Upper lobe of left lung (tissue), 6 donors: Measurements from ENCODE around the gene UGT1A8. TPM values are rescaled to one million over a fixed set of nuclear protein-coding genes. Genes with fewer than 3 reads are reported as not detected.

Experiments used
- ATAC-seq, 2 donors: fragments of 200-7000 bp; cut with Tn5 transposase; one replicate each; pipeline ENCODE4 v1.9.1; 2022; ENCODE audit warnings: mild to moderate bottlenecking in 2 of 2, moderate library complexity in 2 of 2; ENCODE audit not compliant: low FRiP score in 2 of 2
- DNase-seq, 2 donors: peaks; one replicate each; pipeline ENCODE4 v3.0.0-alpha.2; 2019 to 2020
- H3K27ac ChIP-seq, 4 donors: fragments of 200-600 bp; sonication (generic); one replicate each; pipeline ENCODE4 v1.5.1; 2016 to 2019
- H3K27me3 ChIP-seq, 4 donors: fragments of 200-600 bp; sonication (generic); one replicate each; pipeline ENCODE4 v1.5.1; 2017 to 2019
- H3K36me3 ChIP-seq, 4 donors: fragments of 200-600 bp; sonication (generic); one replicate each; pipeline ENCODE4 v1.5.1; 2016 to 2019
- H3K4me1 ChIP-seq, 4 donors: fragments of 200-600 bp; sonication (generic); one replicate each; pipeline ENCODE4 v1.5.1; 2018 to 2019
- H3K4me3 ChIP-seq, 4 donors: fragments of 200-600 bp; sonication (generic); one replicate each; pipeline ENCODE4 v1.5.1; 2017 to 2019; ENCODE audit warnings: mild to moderate bottlenecking in 2 of 4, moderate library complexity in 1 of 4
- H3K9me3 ChIP-seq, 4 donors: fragments of 200-600 bp; sonication (generic); one replicate each; pipeline ENCODE4 v1.5.1; 2018 to 2019
- CTCF ChIP-seq, 6 experiments: fragments of 450-650 bp in 4 of 6; fragments of 200-600 bp in 2 of 6; sonication (generic) in 2 of 6; IDR thresholded peaks; one replicate each; pipeline ENCODE4 v1.5.1; 2016 to 2019; ENCODE audit warnings: antibody characterized with exemption in 6 of 6
- EP300 ChIP-seq, 4 donors: sonication (generic); formaldehyde crosslinking; IDR thresholded peaks; one replicate each; pipeline ENCODE4 v1.5.1; 2017; ENCODE audit warnings: antibody characterized with exemption in 4 of 4, control low read depth in 2 of 4
- POLR2A ChIP-seq, 4 donors: fragments of 450-650 bp; IDR thresholded peaks; one replicate each; pipeline ENCODE4 v1.5.1; 2016 to 2017; ENCODE audit warnings: antibody characterized with exemption in 4 of 4, mild to moderate bottlenecking in 2 of 4
- POLR2AphosphoS5 ChIP-seq, 2 donors: sonication (generic); formaldehyde crosslinking; IDR thresholded peaks; one replicate each; pipeline ENCODE4 v1.5.1; 2017; ENCODE audit warnings: antibody characterized with exemption in 2 of 2
- WGBS, 2 donors: methylation state at CpG; one replicate each; pipeline ENCODE4 v1.1.5; 2017 to 2018; 5-methylcytosine and 5-hydroxymethylcytosine counted together
- total RNA-seq, 6 donors: library from RNA; depleted of rRNA in 4 of 6; stranded (reverse); fragments of >200 nt in 4 of 6; gene quantifications; one replicate each; pipeline versions ENCODE4 v1.1.0 to v1.2.1, GENCODE V29; 2016 to 2021
- donor health status: DM: no; HTN: no; CAD: no; lungs with moderate emphysema.
- donor health status: DM: no; HTN: yes; CAD: no; lungs with severe emphysema.

UGT1A8 gene
- total RNA-seq, 6 donors from 2014 or later: not detected

DNA sequence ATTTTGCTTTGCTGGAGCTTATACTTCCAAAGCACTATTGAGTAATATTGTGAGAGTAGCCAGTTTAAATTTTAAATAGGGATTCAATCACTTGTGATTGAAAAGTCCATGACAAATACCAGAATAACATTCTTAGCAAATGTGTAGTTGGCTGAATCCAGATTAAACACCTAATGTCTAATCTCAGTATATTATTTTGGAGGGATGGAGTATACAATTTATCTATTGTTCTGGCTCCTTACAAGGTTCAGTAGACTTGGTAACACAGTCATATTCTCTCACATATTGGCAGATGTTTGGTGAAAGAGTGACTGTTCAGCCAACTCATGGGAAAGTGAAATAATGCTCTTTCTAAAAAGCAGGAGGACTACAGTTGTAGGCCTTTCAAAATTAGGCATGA lies 56.5 kb downstream of the UGT1A8 start:
- Histone ChIP-seq H3K36me3 (no peaks in the 10 kb centered on the region), H3K4me1 (no peaks in the 10 kb centered on the region), H3K27ac (no peak overlapping the region), H3K27me3 (no peaks in the 10 kb centered on the region), H3K4me3 (no peak overlapping the region), H3K9me3 (no peaks in the 10 kb centered on the region)
- ATAC-seq (no peak), DNase-seq (no peak)
- TF ChIP-seq CTCF (IDR thresholded peaks at IDR 0.05) (no peak), POLR2AphosphoS5 (IDR thresholded peaks at IDR 0.05) (no peak), EP300 (IDR thresholded peaks at IDR 0.05) (no peak), POLR2A (IDR thresholded peaks at IDR 0.05) (no peak)

DNA sequence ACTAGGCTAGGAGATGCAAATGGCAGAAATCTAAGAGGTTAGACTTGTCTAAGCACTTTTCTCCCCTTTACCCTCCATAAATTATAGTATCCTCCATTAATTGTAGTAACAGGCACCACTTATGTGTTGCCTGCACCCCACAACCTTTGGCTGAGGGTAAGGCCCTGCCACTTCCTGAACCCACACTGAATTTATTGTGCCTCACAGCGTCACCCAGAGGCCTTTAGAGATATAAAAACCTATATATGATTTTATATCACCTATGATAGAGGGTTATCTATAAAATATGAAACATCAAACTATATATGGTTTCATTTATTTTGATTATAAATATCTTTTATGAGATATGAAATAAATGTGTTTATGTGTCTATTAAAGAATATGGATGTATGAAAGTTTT lies 56.9 kb downstream of the UGT1A8 start:
- WGBS, 2 donors: 61 to 76% methylated on average over 1 of the region's 1 CpG
- no peaks in the 10 kb centered on the region for H3K4me1 ChIP-seq
- no peak overlapping the region for H3K4me3 ChIP-seq
- no peak overlapping the region for H3K27ac ChIP-seq
- H3K27me3 ChIP-seq: no peaks in the 10 kb centered on the region
- ATAC-seq (no peak), DNase-seq (no peak)
- H3K9me3 ChIP-seq: no peaks in the 10 kb centered on the region
- TF ChIP-seq EP300 (IDR thresholded peaks at IDR 0.05) (no peak), POLR2A (IDR thresholded peaks at IDR 0.05) (no peak), CTCF (IDR thresholded peaks at IDR 0.05) (no peak), POLR2AphosphoS5 (IDR thresholded peaks at IDR 0.05) (no peak)
- H3K36me3 ChIP-seq: no peaks in the 10 kb centered on the region

DNA sequence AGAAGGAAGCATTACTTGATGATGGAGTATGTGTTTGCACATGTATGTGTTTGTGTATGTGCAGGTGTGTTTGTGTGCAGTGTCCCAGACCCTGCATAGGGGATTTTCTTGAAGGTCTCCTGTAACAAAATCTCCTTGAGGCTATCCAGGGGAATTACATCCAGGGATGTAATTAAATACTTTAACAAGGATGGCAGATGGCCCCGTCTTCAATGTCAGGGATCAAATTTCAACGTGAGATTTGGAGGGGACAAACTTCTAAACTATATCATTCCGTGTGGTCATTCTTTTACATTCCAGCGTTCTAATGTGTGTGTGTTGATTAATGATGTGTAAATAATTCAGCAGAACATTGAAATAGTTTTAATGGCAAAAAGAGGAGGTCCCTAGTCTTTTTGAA lies 57.6 kb downstream of the UGT1A8 start:
- ATAC-seq (no peak), DNase-seq (no peak)
- Histone ChIP-seq H3K4me1 (no peaks in the 10 kb centered on the region), H3K27me3 (no peaks in the 10 kb centered on the region), H3K9me3 (no peaks in the 10 kb centered on the region), H3K4me3 (no peak overlapping the region), H3K27ac (no peak overlapping the region), H3K36me3 (no peaks in the 10 kb centered on the region)
- no peak for TF ChIP-seq CTCF (IDR thresholded peaks at IDR 0.05)
- TF ChIP-seq POLR2AphosphoS5 (IDR thresholded peaks at IDR 0.05): no peak
- TF ChIP-seq POLR2A (IDR thresholded peaks at IDR 0.05): no peak
- no peak for TF ChIP-seq EP300 (IDR thresholded peaks at IDR 0.05)
- WGBS, 2 donors: 34 to 56% methylated on average over 4 of the region's 4 CpGs

DNA sequence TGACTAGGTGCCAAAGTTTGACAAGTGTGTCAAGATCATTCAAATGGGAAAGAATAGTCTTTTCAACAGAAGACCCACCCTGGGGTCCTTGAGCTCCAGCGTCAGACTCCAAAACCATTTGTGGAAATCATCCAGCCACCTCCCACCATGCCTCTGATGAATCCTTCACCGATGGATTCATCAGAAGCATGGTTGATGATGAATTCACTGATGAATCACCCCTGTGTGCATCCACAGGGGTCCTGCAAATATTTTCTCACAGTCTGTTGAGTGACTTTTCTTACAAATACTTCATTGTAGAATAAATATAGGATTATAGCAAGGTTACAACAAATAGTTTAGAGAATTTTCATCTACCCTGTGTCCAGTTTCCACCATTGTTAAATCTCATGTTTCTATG lies 58.6 kb downstream of the UGT1A8 start:
- Histone ChIP-seq H3K9me3 (no peaks in the 10 kb centered on the region), H3K4me3 (no peak overlapping the region), H3K27me3 (no peaks in the 10 kb centered on the region), H3K36me3 (no peaks in the 10 kb centered on the region), H3K27ac (no peak overlapping the region), H3K4me1 (no peaks in the 10 kb centered on the region)
- WGBS, 2 donors: 82 to 91% methylated on average over 2 of the region's 2 CpGs
- no peak for TF ChIP-seq CTCF (IDR thresholded peaks at IDR 0.05)
- no peak for TF ChIP-seq POLR2AphosphoS5 (IDR thresholded peaks at IDR 0.05)
- no peak for TF ChIP-seq EP300 (IDR thresholded peaks at IDR 0.05)
- no peak for TF ChIP-seq POLR2A (IDR thresholded peaks at IDR 0.05)
- no peak for DNase-seq
- ATAC-seq: no peak

DNA sequence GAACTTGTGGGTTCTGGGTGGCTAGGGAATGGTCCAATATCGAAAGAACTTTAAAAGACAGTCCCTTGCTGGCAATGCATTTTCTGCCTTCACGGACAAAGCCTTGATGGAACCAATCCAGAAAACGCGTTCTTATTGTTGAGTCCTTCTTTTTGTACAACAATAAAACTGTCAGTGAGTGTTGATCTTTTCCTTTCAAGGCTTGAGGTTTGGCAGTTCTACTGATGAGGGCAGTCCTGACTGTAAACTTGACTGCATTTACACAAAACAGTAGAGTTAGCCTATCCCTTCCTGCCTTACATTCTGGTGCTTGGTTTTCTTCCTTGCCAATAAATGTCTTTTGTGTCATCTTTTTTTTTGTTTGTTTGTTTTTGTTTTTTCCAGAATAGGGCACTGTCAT lies 61.8 kb downstream of the UGT1A8 start:
- TF ChIP-seq POLR2AphosphoS5 (IDR thresholded peaks at IDR 0.05) (no peak), POLR2A (IDR thresholded peaks at IDR 0.05) (no peak)
- ATAC-seq (no peak), DNase-seq (no peak)
- no peaks in the 10 kb centered on the region for H3K9me3 ChIP-seq
- no peaks in the 10 kb centered on the region for H3K27me3 ChIP-seq
- H3K4me3 ChIP-seq: no peak overlapping the region
- WGBS, 2 donors: 69 to 77% methylated on average over 4 of the region's 4 CpGs
- no peaks in the 10 kb centered on the region for H3K36me3 ChIP-seq
- H3K4me1 ChIP-seq: no peaks in the 10 kb centered on the region
- no peak overlapping the region for H3K27ac ChIP-seq
